IPS-18c (cell line): ENCODE results near the gene ERV3-1.
A peak's percentile ranks its signal among the peaks of the same experiment; 100 is the strongest.
"Not testable (repeated sequence)": the region's sequence is repeated elsewhere in the genome, so short reads cannot be mapped to it uniquely, and the experiment has no call there.

ENCODE experiments used
- H3K4me3 ChIP-seq: 2 replicates; pipeline ENCODE4 v1.7.0; 2013; ENCODE audit warnings: low read depth, mild to moderate bottlenecking, low read length, moderate library complexity; ENCODE audit not compliant: insufficient read depth
- H3K9me3 ChIP-seq: one replicate; pipeline ENCODE4 v1.6.1; 2013; ENCODE audit warnings: mild to moderate bottlenecking, low read length, moderate library complexity; ENCODE audit not compliant: control insufficient read depth, insufficient read depth

ERV3-1 gene

GRCh38 chr7:64959072-64959747 lies 47.3 kb downstream of the ERV3-1 start:
- no peaks in the 10 kb centered on the region for H3K9me3 ChIP-seq

GRCh38 chr7:64951250-64951848 lies 55.1 kb downstream of the ERV3-1 start:
- no peaks in the 10 kb centered on the region for H3K9me3 ChIP-seq

More at GRCh38 chr7:64959072-64959747, 47.3 kb downstream of the ERV3-1 start:
- H3K4me3 ChIP-seq = no peak overlapping the region

GRCh38 chr7:64950673-64951072 lies 55.8 kb downstream of the ERV3-1 start:
- H3K4me3 ChIP-seq, H3K9me3 ChIP-seq: not testable (repeated sequence)

More at GRCh38 chr7:64951250-64951848, 55.1 kb downstream of the ERV3-1 start:
- H3K4me3 ChIP-seq = no peak overlapping the region

- H3K4me3 ChIP-seq, H3K9me3 ChIP-seq: not testable (repeated sequence)
These were observed 57.7 kb downstream of the ERV3-1 start for GRCh38 chr7:64948774-64949173.

GRCh38 chr7:64947252-64948000 lies 59.1 kb downstream of the ERV3-1 start:
- H3K4me3 ChIP-seq = peak overlapping the region; percentile 68

GRCh38 chr7:64946772-64947171 lies 59.7 kb downstream of the ERV3-1 start:
- Histone ChIP-seq H3K9me3 (no peaks in the 10 kb centered on the region), H3K4me3 (peak overlapping the region; percentile 68; the same call in 1 of the 2 replicates)

More at GRCh38 chr7:64947252-64948000, 59.1 kb downstream of the ERV3-1 start:
- H3K9me3 ChIP-seq = no peaks in the 10 kb centered on the region

- Histone ChIP-seq H3K4me3 (no peak overlapping the region), H3K9me3 (no peaks in the 10 kb centered on the region)
These were observed 60.8 kb downstream of the ERV3-1 start for GRCh38 chr7:64945503-64946175.

- H3K4me3 ChIP-seq, H3K9me3 ChIP-seq: not testable (repeated sequence)
These were observed 61.6 kb downstream of the ERV3-1 start for GRCh38 chr7:64944667-64945502.
